Activated CD4-positive, alpha-beta memory T cell treated with anti-CD3 and anti-CD28 coated beads for 36 hours (primary cell): Measurements from ENCODE around the gene TCEAL1. TPM values are rescaled to one million over a fixed set of nuclear protein-coding genes. Genes with fewer than 3 reads are reported as not detected.

Experiments
- CTCF ChIA-PET: fragments of 350-600 bp; sonication (Branson Sonifier 250); formaldehyde crosslinking; loops from one replicate; lab custom pipeline; 2021; ENCODE audit warnings: antibody characterized with exemption, inconsistent platforms; lab: Charles Lee
- POLR2A ChIA-PET: fragments of 350-600 bp; sonication (Branson Sonifier 250); formaldehyde crosslinking; loops from one replicate; lab custom pipeline; 2021; ENCODE audit warnings: antibody characterized with exemption; lab: Charles Lee
- DNase-seq: peaks from one replicate; pipeline ENCODE4 v3.0.0-alpha.2; 2020
- H3K27ac Mint-ChIP-seq: one replicate; pipeline ENCODE4 v1.8.0; 2021; ENCODE audit warnings: mixed read lengths
- H3K27me3 Mint-ChIP-seq: one replicate; pipeline ENCODE4 v1.8.0; 2021; ENCODE audit warnings: mixed read lengths
- H3K36me3 Mint-ChIP-seq: one replicate; pipeline ENCODE4 v1.8.0; 2021; ENCODE audit warnings: mixed read lengths
- H3K4me1 Mint-ChIP-seq: one replicate; pipeline ENCODE4 v1.8.0; 2021; ENCODE audit warnings: low read depth, mixed read lengths
- H3K4me3 Mint-ChIP-seq: one replicate; pipeline ENCODE4 v1.8.0; 2021; ENCODE audit warnings: mild to moderate bottlenecking, mixed read lengths
- H3K9me3 Mint-ChIP-seq: one replicate; pipeline ENCODE4 v1.8.0; 2021; ENCODE audit warnings: mixed read lengths
- intact Hi-C: fragments of 100-400 bp; cut with micrococcal nuclease; formaldehyde crosslinking; loops from one replicate; pipeline ENCODE4 v1.15.1; 2023
- total RNA-seq, 2 experiments: library from RNA; stranded (reverse); gene quantifications; one replicate each; pipeline ENCODE4 v1.2.3, GENCODE V29; 2021

Gene TCEAL1
- total RNA-seq, 2 experiments from 2014 or later, result 7.8 to 8.4 TPM

DNA sequence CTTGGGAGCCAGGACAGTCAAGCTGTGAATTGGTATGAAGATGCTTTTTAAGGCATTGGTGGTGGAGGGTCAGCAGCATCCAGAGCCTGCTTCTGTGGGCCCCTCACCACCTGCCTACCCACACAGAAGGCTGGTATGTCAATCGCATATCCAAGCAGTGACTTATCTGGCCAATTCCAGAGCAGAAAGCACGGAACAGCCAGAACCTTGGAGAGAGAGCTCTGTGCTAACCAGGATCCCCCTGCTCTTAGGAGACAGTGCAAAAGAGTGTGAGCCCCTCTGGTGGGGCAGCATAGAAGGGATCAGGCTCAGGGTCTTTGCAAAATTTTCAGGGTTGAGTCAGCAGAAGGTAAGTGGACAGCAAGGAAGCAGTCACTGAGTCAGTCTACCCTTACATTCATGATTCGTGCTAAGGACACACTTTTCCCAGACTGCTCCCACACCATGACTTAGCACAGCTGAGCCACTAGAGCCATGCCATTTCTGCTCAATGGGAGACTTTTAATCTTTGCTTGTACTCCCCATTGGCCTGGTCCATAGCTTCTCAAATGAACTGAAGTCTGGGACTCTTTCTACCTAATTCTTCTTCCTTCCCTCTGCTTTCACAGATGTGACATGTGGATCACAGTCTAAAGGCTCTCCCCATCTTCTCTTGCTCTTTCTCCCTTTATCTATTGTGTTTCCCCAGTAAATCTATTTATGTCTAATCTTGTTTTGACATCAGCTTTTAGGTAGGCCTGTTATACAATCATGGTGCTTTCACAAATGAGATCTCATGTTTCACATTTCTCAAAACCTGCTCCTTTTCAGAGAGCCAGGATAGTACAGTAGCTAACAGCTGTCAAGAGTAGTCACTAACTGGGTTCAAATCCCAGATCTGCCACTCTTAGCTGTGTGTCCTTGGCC, 37.7 kb downstream of the TCEAL1 start:
- CTCF ChIA-PET, result no interaction called here
- POLR2A ChIA-PET, result no interaction called here
- Mint-ChIP-seq H3K9me3 (no peaks in the 10 kb centered on the region), H3K27ac (no peak overlapping the region), H3K36me3 (no peaks in the 10 kb centered on the region), H3K27me3 (peaks cover 10% of the 10 kb centered on the region), H3K4me3 (no peak overlapping the region), H3K4me1 (peaks cover 5% of the 10 kb centered on the region)
- no peak for DNase-seq
- intact Hi-C loops, result no loop called here

DNA sequence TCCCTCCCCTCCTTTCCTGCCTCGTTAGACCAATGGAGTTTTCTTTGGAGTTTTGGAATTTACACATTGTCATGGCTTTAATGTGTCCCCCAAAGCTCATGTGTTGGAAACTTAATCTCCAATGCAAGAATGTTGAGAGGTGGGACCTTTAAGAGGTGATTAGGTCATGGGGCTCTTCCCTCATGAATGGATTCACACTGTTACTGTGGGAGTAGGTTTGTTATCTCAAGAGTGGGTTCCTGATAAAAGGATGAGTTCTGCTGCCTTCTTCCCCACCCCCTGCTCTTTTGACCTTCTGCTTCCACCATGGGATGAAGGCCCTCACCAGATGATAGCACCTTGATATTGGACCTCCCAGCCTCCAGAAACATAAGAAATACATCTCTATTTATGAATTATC, 41.0 kb downstream of the TCEAL1 start:
- POLR2A ChIA-PET, result no interaction called here
- CTCF ChIA-PET, result no interaction called here
- Mint-ChIP-seq H3K4me3 (no peak overlapping the region), H3K27ac (no peak overlapping the region), H3K36me3 (no peaks in the 10 kb centered on the region), H3K27me3 (peaks cover under 1% of the 10 kb centered on the region), H3K9me3 (no peaks in the 10 kb centered on the region), H3K4me1 (no peaks in the 10 kb centered on the region)
- no peak for DNase-seq
- intact Hi-C loops, result no loop called here

DNA sequence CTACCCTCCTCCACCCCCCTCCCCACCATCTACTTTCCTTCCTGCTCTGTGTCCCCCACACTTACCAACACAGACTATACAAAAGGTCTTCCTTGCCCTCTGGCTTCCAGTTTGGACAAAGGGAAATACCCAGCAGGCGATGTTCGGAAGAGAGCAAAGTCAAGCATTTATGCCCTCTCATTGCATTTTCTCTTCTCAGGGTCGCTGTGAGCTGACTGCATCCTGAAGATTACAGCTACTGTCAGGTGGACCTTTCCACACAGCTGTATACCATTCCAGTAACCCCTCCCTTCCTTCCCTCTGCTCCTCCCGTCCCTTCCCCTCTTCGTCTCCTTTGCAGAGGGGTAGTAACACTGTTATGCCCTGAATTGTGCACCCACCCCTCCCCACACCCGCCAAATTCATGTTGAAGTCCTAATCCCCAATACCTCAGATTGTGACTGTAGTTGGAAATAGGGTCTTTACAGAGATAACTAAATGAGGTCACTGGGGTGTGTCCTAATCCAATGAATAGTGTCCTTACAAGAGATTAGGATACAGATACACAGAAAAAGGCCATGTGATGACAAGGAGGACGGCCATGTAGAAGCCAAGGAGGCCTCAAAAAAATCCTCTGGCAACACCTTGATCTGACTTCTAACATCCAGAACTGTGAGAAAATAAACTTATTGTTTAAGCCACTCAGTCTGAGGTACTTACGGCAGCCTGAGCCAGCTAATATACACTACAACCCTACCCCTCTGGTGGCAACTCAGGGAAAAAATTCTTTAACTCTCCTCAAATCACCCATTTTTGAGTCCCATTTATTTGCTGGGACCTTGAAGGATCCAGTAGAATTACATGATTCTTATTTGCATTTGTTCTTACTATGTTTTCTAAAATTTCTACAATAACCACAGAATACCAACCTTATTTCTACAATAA, 46.0 kb downstream of the TCEAL1 start:
- H3K27me3 Mint-ChIP-seq, result no peaks in the 10 kb centered on the region
- no peak overlapping the region for H3K27ac Mint-ChIP-seq
- no peaks in the 10 kb centered on the region for H3K4me1 Mint-ChIP-seq
- no peaks in the 10 kb centered on the region for H3K9me3 Mint-ChIP-seq
- intact Hi-C loops, result no loop called here
- no peak overlapping the region for H3K4me3 Mint-ChIP-seq
- peaks cover 24% of the 10 kb centered on the region for H3K36me3 Mint-ChIP-seq
- CTCF ChIA-PET, result no interaction called here
- DNase-seq, result no peak
- POLR2A ChIA-PET, result no interaction called here

- ChIA-PET POLR2A (no interaction called here), CTCF (no interaction called here)
- DNase-seq, result no peak
- H3K4me3 Mint-ChIP-seq, result no peak overlapping the region
- no peaks in the 10 kb centered on the region for H3K4me1 Mint-ChIP-seq
- H3K36me3 Mint-ChIP-seq, result peaks cover 33% of the 10 kb centered on the region
- no peaks in the 10 kb centered on the region for H3K27me3 Mint-ChIP-seq
- no peak overlapping the region for H3K27ac Mint-ChIP-seq
- H3K9me3 Mint-ChIP-seq, result no peaks in the 10 kb centered on the region
- intact Hi-C loops, result no loop called here
Measured at GRCh38 chrX:103678199-103678993, 49.6 kb downstream of the TCEAL1 start.

Other genes with a start within 250 kb of the TCEAL1 start
- gene RAB40A, start 109.5 kb upstream of the TCEAL1 start, total RNA-seq, result under 1 TPM in 1 of 2 experiments, not detected in 1; 0.10 TPM
- gene TCEAL4, start 43.5 kb upstream of the TCEAL1 start, total RNA-seq, result 10 to 100 TPM; 12.4 to 13.3 TPM
- 1 to 10 TPM; 4.8 to 5.6 TPM for gene TCEAL3, start 21.0 kb upstream of the TCEAL1 start, total RNA-seq
- 100 to 1,000 TPM; 184 to 191 TPM for gene MORF4L2, start 57.7 kb downstream of the TCEAL1 start, total RNA-seq
- gene TMEM31, start 81.9 kb downstream of the TCEAL1 start, total RNA-seq, result under 1 TPM; 0.44 to 0.52 TPM
- gene PLP1, start 147.9 kb downstream of the TCEAL1 start, total RNA-seq, result not detected
- gene RAB9B, start 203.3 kb downstream of the TCEAL1 start, total RNA-seq, result under 1 TPM; 0.44 to 0.57 TPM